ENCODE data around the gene CORIN. TPM values are rescaled to one million over a fixed set of nuclear protein-coding genes. Genes with fewer than 3 reads are reported as not detected.

CORIN gene
- total and polyA plus RNA-seq, 2 of the 13 experiments (the other 11 are each of a cell fraction or from before 2014, with no cell fraction given): 0.84 to 1.2 TPM

GRCh38 chr4:47827343-47828047 is 10.4 kb downstream of the CORIN start (continued):
- TF ChIP-seq ZNF260 (CRISPR knock-in tag; IDR thresholded peaks at IDR 0.05; ENCODE audit: borderline replicate concordance, low read depth) (no peak), ATAD3A (CRISPR knock-in tag; IDR thresholded peaks at IDR 0.05) (no peak), THAP11 (CRISPR knock-in tag; IDR thresholded peaks at IDR 0.05) (no peak), MED8 (CRISPR knock-in tag; IDR thresholded peaks at IDR 0.05; ENCODE audit: insufficient replicate concordance) (no peak), PATZ1 (CRISPR knock-in tag; IDR thresholded peaks at IDR 0.05) (no peak)

- no peak for ATAC-seq
- no peak for DNase-seq (ENCODE audit: low spot score)
- no peaks in the 10 kb centered on the region for H3K27me3 ChIP-seq (ENCODE audit: control insufficient read depth in 1 of 2, insufficient read depth in 2 of 2, low read length in 2 of 2)
- ChIA-PET POLR2A (no interaction called here), CTCF (ENCODE audit: low intra/inter-chr PET ratio, low total read pairs) (no interaction called here)
- no peak overlapping the region for H3K4me2 ChIP-seq (ENCODE audit: low read depth, low read length)
- H4K20me1 ChIP-seq (ENCODE audit: insufficient read depth, low read length): no peaks in the 10 kb centered on the region
- H3K9ac ChIP-seq (ENCODE audit: insufficient read depth, low read depth, low read length): no peak overlapping the region
- no TSS peak for BruUV-seq (replicated peaks)
- no peak overlapping the region for H2AFZ ChIP-seq (ENCODE audit: low read length)
- FAIRE-seq: no peak
- H3K9me3 ChIP-seq (ENCODE audit: low read length): no peaks in the 10 kb centered on the region
- H3K36me3 ChIP-seq (replicated peaks in 1 of 2; ENCODE audit: control insufficient read depth in 1 of 2, insufficient read depth in 2 of 2, low read length in 2 of 2): no peaks in the 10 kb centered on the region
- H3K27ac ChIP-seq (ENCODE audit: extremely low read length, insufficient read depth, low read length): no peak overlapping the region
- H3K4me1 ChIP-seq (ENCODE audit: insufficient read depth, low read length): no peaks in the 10 kb centered on the region
- WGBS (ENCODE audit: low lambda C conversion rate): 42% methylated on average over 4 of the region's 7 CpGs
- H3K4me3 ChIP-seq (replicated peaks in 1 of 3; ENCODE audit: insufficient read depth in 1 of 3, low read depth in 2 of 3, low read length in 3 of 3): no peak overlapping the region
- in situ Hi-C loops (cut with HindIII; ENCODE audit: extremely low pct_ligation_motif_present, low pct_unique_long_range_greater_than_20kb) (no loop called here), intact Hi-C loops (cut with micrococcal nuclease; ENCODE audit: unreplicated experiment) (no loop called here)
- H3K79me2 ChIP-seq (ENCODE audit: insufficient read depth, low read length): no peaks in the 10 kb centered on the region
- TF ChIP-seq FOXP4 (CRISPR knock-in tag; IDR thresholded peaks at IDR 0.05) (no peak), SALL1 (CRISPR knock-in tag; IDR thresholded peaks at IDR 0.05) (no peak), NFAT5 (CRISPR knock-in tag; IDR thresholded peaks at IDR 0.05) (no peak), ZNF296 (CRISPR knock-in tag; conservative IDR thresholded peaks at IDR 0.05) (no peak), ZNF530 (CRISPR knock-in tag; IDR thresholded peaks at IDR 0.05; ENCODE audit: low read depth) (no peak), ZNF180 (CRISPR knock-in tag; IDR thresholded peaks at IDR 0.05; ENCODE audit: borderline replicate concordance, low read depth) (no peak), BCL3 (CRISPR knock-in tag; IDR thresholded peaks at IDR 0.05) (no peak)
Observed at GRCh38 chr4:47824840-47825239, 13.0 kb downstream of the CORIN start.

Data from HepG2 (cell line).